K562 (cell line): ENCODE results near the gene CHCHD10. TPM values are rescaled to one million over a fixed set of nuclear protein-coding genes. Genes with fewer than 3 reads are reported as not detected.

ENCODE experiments used
- BRF2 ChIP-seq: IDR thresholded peaks from 3 replicates; pipeline ENCODE4 v1.6.1; 2011; ENCODE audit warnings: borderline replicate concordance, mild to moderate bottlenecking; ENCODE audit not compliant: insufficient read length, insufficient read depth
- E2F4 ChIP-seq: sonication (generic); formaldehyde crosslinking; IDR thresholded peaks from 2 replicates; pipeline ENCODE4 v1.8.0; 2022; ENCODE audit warnings: mild to moderate bottlenecking, low read depth, missing genetic modification reagents
- GMEB1 ChIP-seq: fragments of 250-450 bp; sonication (Bioruptor Pico); IDR thresholded peaks from 2 replicates; pipeline ENCODE4 v1.4.0; 2020; ENCODE audit warnings: mild to moderate bottlenecking
- HNRNPL ChIP-seq: fragments of 200-400 bp; formaldehyde crosslinking; IDR thresholded peaks from 2 replicates; pipeline ENCODE4 v1.6.1; 2017; ENCODE audit warnings: low read depth, mild to moderate bottlenecking, low read length
- MXD1 ChIP-seq: fragments of 250-450 bp; sonication (Bioruptor Pico); IDR thresholded peaks from 2 replicates; pipeline ENCODE4 v1.8.0; 2021; ENCODE audit warnings: borderline replicate concordance, mild to moderate bottlenecking, moderate library complexity; ENCODE audit not compliant: poor library complexity, severe bottlenecking
- NFIC ChIP-seq: fragments of 450-650 bp; IDR thresholded peaks from 2 replicates; pipeline ENCODE4 v1.6.1; 2017; ENCODE audit warnings: mild to moderate bottlenecking, inconsistent platforms
- NONO ChIP-seq, 2 experiments: fragments of 200-400 bp in 1 of 2; fragments of 450-650 bp in 1 of 2; formaldehyde crosslinking in 1 of 2; IDR thresholded peaks; 2 replicates each; pipeline ENCODE4 v1.6.1; 2017; ENCODE audit warnings: low read depth in 2 of 2, mild to moderate bottlenecking in 2 of 2, moderate library complexity in 2 of 2, low read length in 1 of 2
- NR0B1 ChIP-seq: fragments of 450-650 bp; IDR thresholded peaks from one replicate; pipeline ENCODE4 v1.6.1; 2018; ENCODE audit warnings: mild to moderate bottlenecking, moderate library complexity; ENCODE audit not compliant: partially characterized antibody
- POLR2B ChIP-seq: fragments of 450-650 bp; IDR thresholded peaks from 2 replicates; pipeline ENCODE4 v1.6.1; 2018; ENCODE audit warnings: low read depth; ENCODE audit not compliant: partially characterized antibody
- RAD21 ChIP-seq, 2 experiments: fragments of 250-450 bp in 1 of 2; fragments of 450-650 bp in 1 of 2; sonication (Bioruptor Pico) in 1 of 2; formaldehyde crosslinking in 1 of 2; IDR thresholded peaks in 1 of 2; conservative IDR thresholded peaks in 1 of 2; 2 replicates each; pipeline versions ENCODE4 v1.4.0 to v1.8.0; 2020 to 2022; ENCODE audit warnings: mild to moderate bottlenecking in 2 of 2, moderate library complexity in 1 of 2
- TAF1 ChIP-seq: IDR thresholded peaks from 2 replicates; pipeline ENCODE4 v1.6.1; 2011; ENCODE audit warnings: mild to moderate bottlenecking, low read length, moderate library complexity; ENCODE audit not compliant: insufficient read depth, control insufficient read depth, severe bottlenecking; ENCODE audit errors: extremely low read depth
- USF2 ChIP-seq: sonication (generic); formaldehyde crosslinking; IDR thresholded peaks from 2 replicates; pipeline ENCODE4 v1.5.0; 2020; ENCODE audit warnings: missing genetic modification reagents
- ZBTB2 ChIP-seq: fragments of 450-650 bp; IDR thresholded peaks from 2 replicates; pipeline ENCODE4 v1.6.1; 2016; ENCODE audit warnings: antibody characterized with exemption
- ZNF436 ChIP-seq: fragments of 250-450, 450-650 bp; sonication (Bioruptor Pico); formaldehyde crosslinking; IDR thresholded peaks from 2 replicates; pipeline ENCODE4 v1.7.0; 2020; ENCODE audit warnings: mild to moderate bottlenecking
- polyA plus RNA-seq, 8 experiments: library from polyadenylated mRNA; depleted of rRNA in 4 of 8; stranded (reverse) in 5 of 8; unstranded in 3 of 8; fragments of >200 nt; fragmentation: Nextera tagmentation in 2 of 8; fragmentation: Illumina TruSeq in 1 of 8; extraction: Ambion mirVana in 2 of 8; extraction: Trizol in 1 of 8; gene quantifications; 2 replicates each; pipeline versions ENCODE4 v1.2.1 to v1.2.3, GENCODE V29; 2011 to 2014; ENCODE audit warnings: inconsistent platforms in 1 of 8, missing spikeins in 1 of 8
- total RNA-seq, 7 experiments: library from RNA; depleted of rRNA in 6 of 7; stranded (reverse); fragments of >200 nt in 6 of 7; fragmentation: Illumina TruSeq in 2 of 7; extraction: Trizol in 2 of 7; gene quantifications; 2 replicates each; pipeline versions ENCODE4 v1.2.1 to v1.2.3, GENCODE V29; 2011 to 2021; ENCODE audit warnings: low replicate concordance in 1 of 7

The CHCHD10 gene
- total and polyA plus RNA-seq, 9 of the 15 experiments (the other 6 are each of a cell fraction or from before 2014, with no cell fraction given), result 15.2 to 292 (median 102) TPM

- TF ChIP-seq NONO (IDR thresholded peaks at IDR 0.05; ENCODE audit: low read depth in 2 of 2, low read length in 1 of 2) (0 out of 4 replicates have a peak, but pooled peaks of 1 of the 2 experiments have one; percentile 23), BRF2 (no peak), E2F4 (CRISPR knock-in tag) (no peak), POLR2B (peak; percentile 74), RAD21 (CRISPR knock-in tag; conservative IDR thresholded peaks at IDR 0.05 in 1 of 2, IDR thresholded peaks at IDR 0.05 in 1 of 2) (peak in 1 of 2 experiments; percentile 22; a peak in 1 of 4 replicates), NR0B1 (no peak), HNRNPL (0 out of 2 replicates have a peak, but pooled peaks have one; percentile 18), USF2 (no peak), ZBTB2 (no peak), MXD1 (CRISPR knock-in tag) (no peak), GMEB1 (CRISPR knock-in tag) (peak; percentile 41), ZNF436 (CRISPR knock-in tag) (no peak), NFIC (peak; percentile 67), TAF1 (peak; percentile 77)
Measured at GRCh38 chr22:23750714-23751440, 16.9 kb downstream of the CHCHD10 start, which contains the start of gene ZNF70 (continued).
